Neural cell (in vitro differentiated cells): ENCODE measurements around the gene IGSF5. TPM values are rescaled to one million over a fixed set of nuclear protein-coding genes. Genes with fewer than 3 reads are reported as not detected.

Experiments used
- H2AFZ ChIP-seq: fragments of 200-600, 300-800 bp; sonication (generic), shearing (Covaris generic); 2 replicates; pipeline ENCODE4 v1.6.0; 2014; ENCODE audit warnings: low read depth, mild to moderate bottlenecking, antibody characterized with exemption, low read length, moderate library complexity
- H3F3A ChIP-seq: fragments of 200-600 bp; shearing (Covaris generic); 2 replicates; pipeline ENCODE4 v1.6.1; 2016; ENCODE audit warnings: mild to moderate bottlenecking, moderate library complexity, mixed read lengths, antibody characterized with exemption, low read length; ENCODE audit not compliant: insufficient read depth, poor library complexity, severe bottlenecking
- H3K27ac ChIP-seq: fragments of 200-600, 300-800 bp; sonication (generic), shearing (Covaris generic); 2 replicates; pipeline ENCODE4 v1.5.1; 2014; ENCODE audit warnings: mild to moderate bottlenecking, low read length, moderate library complexity
- H3K27me3 ChIP-seq: fragments of 300-800, 200-600 bp; sonication (generic), shearing (Covaris generic); 2 replicates; pipeline ENCODE4 v1.6.0; 2014; ENCODE audit warnings: mild to moderate bottlenecking, low read depth, low read length, moderate library complexity; ENCODE audit not compliant: insufficient read depth
- H3K36me3 ChIP-seq: fragments of 300-800, 200-600 bp; sonication (generic), shearing (Covaris generic); 2 replicates; pipeline ENCODE4 v1.5.1; 2014; ENCODE audit warnings: mild to moderate bottlenecking, antibody characterized with exemption, low read length, moderate library complexity; ENCODE audit not compliant: insufficient read depth
- H3K4me2 ChIP-seq: fragments of 300-800, 200-600 bp; sonication (generic), shearing (Covaris generic); 2 replicates; pipeline ENCODE4 v1.6.0; 2014; ENCODE audit warnings: mild to moderate bottlenecking, low read length
- H3K4me3 ChIP-seq: fragments of 300-800, 200-600 bp; sonication (generic), shearing (Covaris generic); 2 replicates; pipeline ENCODE4 v1.5.1; 2014; ENCODE audit warnings: mild to moderate bottlenecking, low read length, moderate library complexity
- H3K79me2 ChIP-seq: fragments of 200-600 bp; shearing (Covaris generic); replicated peaks from 2 replicates; pipeline ENCODE4 v1.6.0; 2014; ENCODE audit warnings: mild to moderate bottlenecking, low read length, moderate library complexity; ENCODE audit not compliant: insufficient read depth
- H3K9ac ChIP-seq: fragments of 300-800, 200-600 bp; sonication (generic), shearing (Covaris generic); 2 replicates; pipeline ENCODE4 v1.6.1; 2016; ENCODE audit warnings: mild to moderate bottlenecking, low read length, mixed read lengths
- H3K9me2 ChIP-seq: fragments of 200-600 bp; shearing (Covaris generic); 2 replicates; pipeline ENCODE4 v1.6.1; 2016; ENCODE audit warnings: mild to moderate bottlenecking, low read length, mixed read lengths; ENCODE audit not compliant: insufficient read depth
- H3K9me3 ChIP-seq: fragments of 200-600, 300-800 bp; sonication (generic), shearing (Covaris generic); 2 replicates; pipeline ENCODE4 v1.6.1; 2016; ENCODE audit warnings: mild to moderate bottlenecking, mixed run types, low read length, moderate library complexity, mixed read lengths
- H4K20me1 ChIP-seq: fragments of 200-600 bp; shearing (Covaris generic); 2 replicates; pipeline ENCODE4 v1.6.1; 2016; ENCODE audit warnings: mild to moderate bottlenecking, mixed run types; ENCODE audit not compliant: insufficient read depth
- CTCF ChIP-seq: fragments of 450-650 bp; IDR thresholded peaks from 2 replicates; pipeline ENCODE4 v1.5.1; 2014; ENCODE audit warnings: antibody characterized with exemption, mild to moderate bottlenecking, moderate library complexity; ENCODE audit not compliant: poor library complexity, severe bottlenecking
- EP300 ChIP-seq: fragments of 450-650 bp; conservative IDR thresholded peaks from 2 replicates; pipeline ENCODE4 v1.6.1; 2014; ENCODE audit warnings: antibody characterized with exemption, mild to moderate bottlenecking, moderate library complexity; ENCODE audit not compliant: poor library complexity, severe bottlenecking
- EZH2 ChIP-seq: fragments of 200-600, 300-800 bp; shearing (Covaris generic), sonication (generic); IDR thresholded peaks from 2 replicates; pipeline ENCODE4 v1.6.1; 2014; ENCODE audit warnings: antibody characterized with exemption, low read length, borderline replicate concordance, mild to moderate bottlenecking; ENCODE audit not compliant: insufficient read depth, poor library complexity, severe bottlenecking
- MXI1 ChIP-seq: fragments of 450-650 bp; conservative IDR thresholded peaks from 2 replicates; pipeline ENCODE4 v1.6.1; 2014; ENCODE audit warnings: antibody characterized with exemption, mild to moderate bottlenecking; ENCODE audit not compliant: poor library complexity, severe bottlenecking
- POLR2AphosphoS5 ChIP-seq: IDR thresholded peaks from 2 replicates; pipeline ENCODE4 v1.6.1; 2012
- RAD21 ChIP-seq: fragments of 450-650 bp; conservative IDR thresholded peaks from 2 replicates; pipeline ENCODE4 v1.6.1; 2014; ENCODE audit warnings: antibody characterized with exemption, mild to moderate bottlenecking, moderate library complexity
- SMC3 ChIP-seq: fragments of 450-650 bp; conservative IDR thresholded peaks from 2 replicates; pipeline ENCODE4 v1.6.1; 2014; ENCODE audit warnings: antibody characterized with exemption, mild to moderate bottlenecking, moderate library complexity; ENCODE audit not compliant: poor library complexity
- TAF1 ChIP-seq: IDR thresholded peaks from 2 replicates; pipeline ENCODE4 v1.6.1; 2012; ENCODE audit warnings: low read depth
- polyA plus RNA-seq: library from polyadenylated mRNA; depleted of rRNA; stranded (reverse); fragments of >200 nt; gene quantifications from 2 replicates; pipeline ENCODE4 v1.2.3, GENCODE V29; 2014
- TF ChIP-seq, protein P1 (sequence below): IDR thresholded peaks from 2 replicates; pipeline ENCODE4 v1.6.1; 2012; ENCODE audit warnings: borderline replicate concordance

IGSF5 gene
- polyA plus RNA-seq, 1 donor from 2014 or later: 1.1 TPM

DNA sequence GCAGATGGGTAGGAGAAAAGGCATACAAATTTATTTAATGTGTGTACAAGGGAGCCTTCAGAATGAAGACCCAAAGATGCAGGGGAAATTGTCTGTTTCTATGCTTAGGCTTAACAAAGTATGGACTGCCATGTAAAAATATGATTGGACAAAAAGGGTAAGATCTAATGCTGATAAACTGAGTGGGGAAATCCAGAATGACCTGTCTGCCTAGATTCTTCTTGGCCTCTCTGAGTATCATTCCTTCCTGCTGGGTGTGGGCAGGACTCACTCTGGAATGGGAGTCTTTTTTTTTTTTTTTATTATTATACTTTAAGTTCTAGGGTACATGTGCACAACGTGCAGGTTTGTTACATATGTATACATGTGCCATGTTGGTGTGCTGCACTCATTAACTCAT is 61.0 kb downstream of the IGSF5 start:
- TF ChIP-seq EZH2 (no peak), RAD21 (no peak), TAF1 (no peak), MXI1 (no peak), POLR2AphosphoS5 (no peak), CTCF (no peak), SMC3 (no peak), EP300 (no peak)
- TF ChIP-seq, protein P1, sequence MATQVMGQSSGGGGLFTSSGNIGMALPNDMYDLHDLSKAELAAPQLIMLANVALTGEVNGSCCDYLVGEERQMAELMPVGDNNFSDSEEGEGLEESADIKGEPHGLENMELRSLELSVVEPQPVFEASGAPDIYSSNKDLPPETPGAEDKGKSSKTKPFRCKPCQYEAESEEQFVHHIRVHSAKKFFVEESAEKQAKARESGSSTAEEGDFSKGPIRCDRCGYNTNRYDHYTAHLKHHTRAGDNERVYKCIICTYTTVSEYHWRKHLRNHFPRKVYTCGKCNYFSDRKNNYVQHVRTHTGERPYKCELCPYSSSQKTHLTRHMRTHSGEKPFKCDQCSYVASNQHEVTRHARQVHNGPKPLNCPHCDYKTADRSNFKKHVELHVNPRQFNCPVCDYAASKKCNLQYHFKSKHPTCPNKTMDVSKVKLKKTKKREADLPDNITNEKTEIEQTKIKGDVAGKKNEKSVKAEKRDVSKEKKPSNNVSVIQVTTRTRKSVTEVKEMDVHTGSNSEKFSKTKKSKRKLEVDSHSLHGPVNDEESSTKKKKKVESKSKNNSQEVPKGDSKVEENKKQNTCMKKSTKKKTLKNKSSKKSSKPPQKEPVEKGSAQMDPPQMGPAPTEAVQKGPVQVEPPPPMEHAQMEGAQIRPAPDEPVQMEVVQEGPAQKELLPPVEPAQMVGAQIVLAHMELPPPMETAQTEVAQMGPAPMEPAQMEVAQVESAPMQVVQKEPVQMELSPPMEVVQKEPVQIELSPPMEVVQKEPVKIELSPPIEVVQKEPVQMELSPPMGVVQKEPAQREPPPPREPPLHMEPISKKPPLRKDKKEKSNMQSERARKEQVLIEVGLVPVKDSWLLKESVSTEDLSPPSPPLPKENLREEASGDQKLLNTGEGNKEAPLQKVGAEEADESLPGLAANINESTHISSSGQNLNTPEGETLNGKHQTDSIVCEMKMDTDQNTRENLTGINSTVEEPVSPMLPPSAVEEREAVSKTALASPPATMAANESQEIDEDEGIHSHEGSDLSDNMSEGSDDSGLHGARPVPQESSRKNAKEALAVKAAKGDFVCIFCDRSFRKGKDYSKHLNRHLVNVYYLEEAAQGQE: no peak
- no peaks in the 10 kb centered on the region for H3K27me3 ChIP-seq
- H3K4me2 ChIP-seq: no peak overlapping the region
- H3K4me3 ChIP-seq: no peak overlapping the region
- no peaks in the 10 kb centered on the region for H3K79me2 ChIP-seq
- H4K20me1 ChIP-seq: no peaks in the 10 kb centered on the region
- H3K9ac ChIP-seq: no peak overlapping the region
- H3K27ac ChIP-seq: no peak overlapping the region
- H3K9me2 ChIP-seq: no peaks in the 10 kb centered on the region
- H3K36me3 ChIP-seq: no peaks in the 10 kb centered on the region
- no peaks in the 10 kb centered on the region for H3F3A ChIP-seq
- H3K9me3 ChIP-seq: no peaks in the 10 kb centered on the region
- H2AFZ ChIP-seq: no peak overlapping the region

- H3K79me2 ChIP-seq: no peaks in the 10 kb centered on the region
- H3K4me2 ChIP-seq: no peak overlapping the region
- no peak overlapping the region for H3K4me3 ChIP-seq
- H3K9ac ChIP-seq: no peak overlapping the region
- H4K20me1 ChIP-seq: no peaks in the 10 kb centered on the region
- H3K9me3 ChIP-seq: no peaks in the 10 kb centered on the region
- no peak overlapping the region for H3K27ac ChIP-seq
- H2AFZ ChIP-seq: no peak overlapping the region
- H3K27me3 ChIP-seq: no peaks in the 10 kb centered on the region
- TF ChIP-seq CTCF: no peak
- TF ChIP-seq SMC3: no peak
- TF ChIP-seq TAF1: no peak
- TF ChIP-seq POLR2AphosphoS5: no peak
- TF ChIP-seq EP300: no peak
- TF ChIP-seq MXI1: no peak
- TF ChIP-seq EZH2: no peak
- no peak for TF ChIP-seq RAD21
- TF ChIP-seq, protein P1: no peak
- H3F3A ChIP-seq: no peaks in the 10 kb centered on the region
- no peaks in the 10 kb centered on the region for H3K9me2 ChIP-seq
- no peaks in the 10 kb centered on the region for H3K36me3 ChIP-seq
Observed at GRCh38 chr21:39807738-39808137, 62.8 kb downstream of the IGSF5 start.
